Adrenal gland (tissue), 12 donors: Measurements from ENCODE around the gene CNGB1. TPM values are rescaled to one million over a fixed set of nuclear protein-coding genes. Genes with fewer than 3 reads are reported as not detected.

ENCODE experiments used
- DNase-seq, 7 donors: peaks; one replicate each; pipeline ENCODE4 v3.0.0-alpha.2; 2019 to 2020
- H3K27ac ChIP-seq, 5 donors: fragments of 200-600 bp; sonication (generic) in 4 of 5; 1 replicate in 3 of 5; 2 replicates in 2 of 5; pipeline versions ENCODE4 v1.5.1 to v1.8.0; 2016 to 2020; ENCODE audit warnings: mild to moderate bottlenecking in 1 of 5
- H3K27me3 ChIP-seq: fragments of 200-600 bp; 2 replicates; pipeline ENCODE4 v1.8.0; 2021
- H3K36me3 ChIP-seq, 2 donors: fragments of 200-600 bp; replicated peaks in 1 of 2; 1 replicate in 1 of 2; 2 replicates in 1 of 2; pipeline versions ENCODE4 v1.5.1 to v1.8.0; 2018 to 2022
- H3K4me1 ChIP-seq, 2 donors: fragments of 200-600 bp; replicated peaks in 1 of 2; 1 replicate in 1 of 2; 2 replicates in 1 of 2; pipeline versions ENCODE4 v1.5.1 to v1.8.0; 2018 to 2021
- H3K4me3 ChIP-seq, 4 donors: fragments of 200-600 bp; sonication (generic) in 3 of 4; one replicate each; pipeline ENCODE4 v1.5.1; 2016 to 2018
- H3K9me3 ChIP-seq, 3 donors: fragments of 200-600 bp; sonication (generic) in 1 of 3; replicated peaks in 1 of 3; 1 replicate in 2 of 3; 2 replicates in 1 of 3; pipeline versions ENCODE4 v1.5.1 to v1.8.0; 2016 to 2021
- CTCF ChIP-seq, 6 experiments: fragments of 450-650 bp in 4 of 6; fragments of 200-600 bp in 2 of 6; sonication (generic) in 1 of 6; IDR thresholded peaks; 1 replicate in 5 of 6; 2 replicates in 1 of 6; pipeline versions ENCODE4 v1.5.1 to v1.8.0; 2016 to 2021; ENCODE audit warnings: antibody characterized with exemption in 6 of 6, mild to moderate bottlenecking in 2 of 6, moderate library complexity in 1 of 6
- POLR2A ChIP-seq, 2 donors: fragments of 450-650 bp; IDR thresholded peaks; one replicate each; pipeline ENCODE4 v1.6.1; 2017; ENCODE audit warnings: antibody characterized with exemption in 2 of 2, mild to moderate bottlenecking in 2 of 2, moderate library complexity in 1 of 2
- WGBS, 4 donors: extraction: QIAGEN DNeasy Blood & Tissue Kit in 2 of 4; methylation state at CpG; one replicate each; pipeline versions ENCODE4 v1.1.5 to v1.1.7; 2013 to 2017; 5-methylcytosine and 5-hydroxymethylcytosine counted together
- intact Hi-C, 2 donors: fragments of 100-400 bp; cut with DNase I; formaldehyde crosslinking; loops; one replicate each; pipeline versions ENCODE4 v1.14.1 to v1.15.0; 2022 to 2023
- polyA plus RNA-seq, 3 donors: library from polyadenylated mRNA; stranded (reverse); fragments of 200-250 nt in 2 of 3; fragments of 350-450 nt in 1 of 3; fragmentation: Illumina TruSeq in 1 of 3; extraction: RNeasy Lipid Tissue Mini Kit (QIAGEN cat#74804) in 1 of 3; gene quantifications; one replicate each; pipeline ENCODE4 v1.2.3, GENCODE V29; 2013 to 2014
- total RNA-seq, 9 donors: library from RNA; depleted of rRNA in 4 of 9; stranded (reverse); fragments of >200 nt in 4 of 9; fragments of 120-200 nt in 1 of 9; fragmentation: NEBNext Ultra II Directional in 1 of 9; extraction: Animal tissue kit (Norgen Biotek cat#: 25700) in 1 of 9; gene quantifications; one replicate each; pipeline versions ENCODE4 v1.1.0 to v1.2.4, GENCODE V29; 2013 to 2023
- donor health status: healthy with polysubstance abuse.
- donor health status: Bipolar disorder and iron deficiency.
- donor health status: DM: yes; HTN: yes; CAD: no.
- donor health status: DM: no; HTN: no; CAD: no.
- donor health status: DM: no; HTN: no; CAD: no.
- donor health status: DM: yes; HTN: yes; CAD: no.

The CNGB1 gene
- total and polyA plus RNA-seq, 12 donors, result 0.67 to 2.4 (median 1.5) TPM; not detected in 5

GRCh38 chr16:57956270-57956808 lies 14.6 kb downstream of the CNGB1 start:
- Histone ChIP-seq H3K9me3 (no peaks in the 10 kb centered on the region), H3K27ac (no peak overlapping the region), H3K36me3 (no peaks in the 10 kb centered on the region), H3K4me1 (no peaks in the 10 kb centered on the region), H3K4me3 (no peak overlapping the region), H3K27me3 (no peaks in the 10 kb centered on the region)
- TF ChIP-seq POLR2A (IDR thresholded peaks at IDR 0.05) (no peak), CTCF (IDR thresholded peaks at IDR 0.05) (no peak)
- no peak for DNase-seq
- WGBS, 4 donors, result 90 to 98% (median 92%) methylated on average over 5 to 8 of the region's 8 CpGs
- intact Hi-C loops, result no loop called here

DNA sequence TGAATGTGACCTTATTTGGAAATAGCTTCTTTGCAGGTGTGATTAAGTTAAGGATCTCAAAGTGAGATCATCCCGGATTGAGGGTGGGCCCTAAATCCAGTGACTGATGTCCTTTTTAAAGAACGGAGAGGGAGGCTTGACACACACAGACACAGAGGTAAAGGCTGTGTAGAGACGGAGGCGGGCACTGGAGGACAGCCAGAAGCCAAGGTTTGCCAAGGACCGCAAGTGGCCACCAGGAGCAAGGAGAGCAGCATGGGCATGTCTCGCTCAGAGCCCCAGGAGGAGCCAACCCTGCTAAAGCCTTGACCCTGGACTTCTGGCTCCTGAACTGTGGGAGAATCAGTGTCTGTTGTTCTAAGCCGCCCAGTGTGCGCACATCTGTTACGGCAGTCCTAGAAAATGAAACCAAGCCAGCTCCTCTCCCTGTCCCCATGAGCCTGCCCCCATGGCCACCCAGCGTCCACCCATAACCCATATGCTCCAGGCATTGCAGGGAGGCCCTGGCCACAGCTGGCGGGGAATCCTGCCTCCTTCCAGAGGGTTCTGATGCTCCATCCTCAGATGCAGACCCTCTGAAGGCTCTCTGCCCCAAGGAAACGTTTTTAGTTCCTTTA lies 15.2 kb downstream of the CNGB1 start:
- 50 to 66% (median 57%) methylated on average over 6 to 12 of the region's 12 CpGs for WGBS, 4 donors
- Histone ChIP-seq H3K9me3 (no peaks in the 10 kb centered on the region), H3K4me3 (no peak overlapping the region), H3K27me3 (no peaks in the 10 kb centered on the region), H3K4me1 (no peaks in the 10 kb centered on the region), H3K36me3 (no peaks in the 10 kb centered on the region), H3K27ac (no peak overlapping the region)
- intact Hi-C loops, result no loop called here
- TF ChIP-seq POLR2A (IDR thresholded peaks at IDR 0.05), result no peak
- TF ChIP-seq CTCF (IDR thresholded peaks at IDR 0.05), result peak in 5 of 6 experiments; percentile 17 to 44 (median 35)
- peak; percentile 40 to 84 (median 81) for DNase-seq

DNA sequence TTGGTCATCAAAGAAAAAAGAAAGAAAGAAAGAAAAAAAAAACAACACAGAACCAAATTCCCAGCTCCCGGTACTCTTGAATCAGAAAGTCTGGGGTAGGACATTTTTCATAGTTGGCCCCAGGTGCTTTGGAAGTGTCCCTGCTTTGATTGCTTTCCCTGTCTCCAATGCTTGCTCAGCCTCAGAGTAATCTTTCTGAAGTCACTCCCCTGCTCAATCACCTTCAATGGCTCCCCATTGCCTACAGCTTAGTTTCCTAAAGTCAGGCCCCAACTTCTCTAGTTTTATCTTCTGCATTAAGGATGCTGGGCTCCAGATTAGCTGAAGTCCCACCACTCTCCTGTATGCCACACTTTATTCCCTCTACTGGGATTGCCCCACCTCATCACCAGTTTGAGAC lies 17.1 kb downstream of the CNGB1 start:
- Histone ChIP-seq H3K27ac (no peak overlapping the region), H3K4me1 (no peaks in the 10 kb centered on the region), H3K9me3 (no peaks in the 10 kb centered on the region), H3K4me3 (no peak overlapping the region), H3K36me3 (no peaks in the 10 kb centered on the region), H3K27me3 (no peaks in the 10 kb centered on the region)
- WGBS, 4 donors, result 84 to 92% (median 88%) methylated on average over 1 of the region's 1 CpG
- intact Hi-C loops, result no loop called here
- DNase-seq, result no peak
- TF ChIP-seq CTCF (IDR thresholded peaks at IDR 0.05), result no peak
- no peak for TF ChIP-seq POLR2A (IDR thresholded peaks at IDR 0.05)

DNA sequence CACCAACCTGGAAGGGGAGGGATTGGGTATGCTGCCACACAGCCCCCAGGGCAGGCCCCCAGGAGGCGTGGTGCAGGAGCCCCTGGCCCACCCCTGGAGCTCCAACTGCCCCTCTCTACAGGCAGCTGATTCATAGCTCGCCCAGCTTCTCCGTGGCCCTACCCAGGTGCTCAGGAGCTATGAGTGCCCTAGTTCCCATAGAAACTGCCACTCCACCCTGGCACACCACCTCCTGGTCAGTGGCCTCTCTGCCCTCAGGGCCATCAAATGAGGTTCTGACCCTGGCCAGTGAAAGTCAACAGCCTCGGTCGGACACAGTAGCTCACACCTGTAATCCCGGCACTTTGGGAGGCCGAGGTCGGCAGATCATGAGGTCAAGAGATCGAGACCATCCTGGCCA lies 18.0 kb downstream of the CNGB1 start:
- Histone ChIP-seq H3K9me3 (no peaks in the 10 kb centered on the region), H3K27ac (no peak overlapping the region), H3K36me3 (no peaks in the 10 kb centered on the region), H3K4me3 (no peak overlapping the region), H3K4me1 (no peaks in the 10 kb centered on the region), H3K27me3 (no peaks in the 10 kb centered on the region)
- 86 to 92% (median 88%) methylated on average over 6 to 9 of the region's 9 CpGs for WGBS, 4 donors
- TF ChIP-seq CTCF (IDR thresholded peaks at IDR 0.05), result no peak
- no peak for TF ChIP-seq POLR2A (IDR thresholded peaks at IDR 0.05)
- no peak for DNase-seq
- intact Hi-C loops, result no loop called here
